A549 (cell line): ENCODE results near the gene TRERF1. TPM values are rescaled to one million over a fixed set of nuclear protein-coding genes. Genes with fewer than 3 reads are reported as not detected.

Experiments used
- ATAC-seq, 2 experiments: fragments of 200-7000 bp in 1 of 2; fragments of >200 bp in 1 of 2; cut with Nextera tagmentation in 1 of 2; cut with Tn5 transposase in 1 of 2; 3 replicates each; pipeline versions ENCODE4 v1.8.0 to v1.9.1; 2018 to 2020; ENCODE audit warnings: mild to moderate bottlenecking in 1 of 2, moderate library complexity in 1 of 2
- CTCF ChIA-PET: fragments of 300-600 bp; sonication (Branson Sonifier 250); formaldehyde crosslinking; extraction: SDS; loops from one replicate; lab custom pipeline; 2021; ENCODE audit warnings: antibody characterized with exemption, inconsistent platforms; lab: Yijun Ruan, JAX
- POLR2A ChIA-PET: fragments of 350-600 bp; formaldehyde crosslinking; extraction: SDS; loops from one replicate; lab custom pipeline; 2021; ENCODE audit warnings: antibody characterized with exemption, inconsistent platforms; lab: Yijun Ruan, JAX
- DNase-seq, 2 experiments: peaks; one replicate each; pipeline versions ENCODE4 v3.0.0 to v3.0.0-alpha.2; 2011 to 2016; ENCODE audit warnings: low read depth in 1 of 2, low spot score in 1 of 2
- FAIRE-seq: peaks from 2 replicates; lab custom pipeline; 2011; peaks lifted over from hg19 to GRCh38; lab: Jason Lieb, UNC
- H3K27ac ChIP-seq, 2 experiments: fragments of >200 bp; sonication (Bioruptor Twin); formaldehyde crosslinking; 3 replicates each; pipeline ENCODE4 v1.5.1; 2016 to 2017
- H3K4me1 ChIP-seq: fragments of >200 bp; sonication (Bioruptor Twin); formaldehyde crosslinking; 3 replicates; pipeline ENCODE4 v1.6.1; 2016
- H3K4me2 ChIP-seq: fragments of >200 bp; sonication (Bioruptor Twin); formaldehyde crosslinking; 3 replicates; pipeline ENCODE4 v1.6.1; 2016
- H3K4me3 ChIP-seq: fragments of >200 bp; sonication (Bioruptor Twin); formaldehyde crosslinking; 3 replicates; pipeline ENCODE4 v1.5.1; 2016
- H3K9me3 ChIP-seq: fragments of >200 bp; sonication (Bioruptor Twin); formaldehyde crosslinking; 3 replicates; pipeline ENCODE4 v1.6.1; 2016
- BCL3 ChIP-seq: fragments of >200 bp; sonication (Bioruptor Twin); formaldehyde crosslinking; IDR thresholded peaks from 3 replicates; pipeline ENCODE4 v1.6.1; 2016
- BHLHE40 ChIP-seq: IDR thresholded peaks from 2 replicates; pipeline ENCODE4 v1.6.1; 2012; ENCODE audit warnings: low read depth, low read length, inconsistent platforms
- CBX8 ChIP-seq: fragments of 200-600 bp; sonication (generic); IDR thresholded peaks from 2 replicates; pipeline ENCODE4 v1.6.1; 2016
- CEBPB ChIP-seq, 2 experiments: fragments of >200 bp in 1 of 2; sonication (Bioruptor Twin) in 1 of 2; formaldehyde crosslinking in 1 of 2; IDR thresholded peaks; 2 replicates each; pipeline ENCODE4 v1.6.1; 2012 to 2016
- CTCF ChIP-seq: fragments of >200 bp; sonication (Bioruptor Twin); formaldehyde crosslinking; IDR thresholded peaks from 3 replicates; pipeline ENCODE4 v1.5.1; 2016
- EP300 ChIP-seq, 2 experiments: fragments of >200 bp; sonication (Bioruptor Twin); formaldehyde crosslinking; IDR thresholded peaks; 2 replicates in 1 of 2; 3 replicates in 1 of 2; pipeline ENCODE4 v1.6.1; 2016 to 2017
- HDAC2 ChIP-seq: fragments of 200-600 bp; sonication (generic); IDR thresholded peaks from 2 replicates; pipeline ENCODE4 v1.6.1; 2016
- HMGXB4 ChIP-seq: fragments of 250-450 bp; sonication (Bioruptor Pico); IDR thresholded peaks from 2 replicates; pipeline ENCODE4 v1.5.0; 2021; ENCODE audit warnings: mild to moderate bottlenecking, moderate library complexity, borderline replicate concordance
- JUN ChIP-seq, 2 experiments: fragments of >200 bp; sonication (Bioruptor Twin); formaldehyde crosslinking; IDR thresholded peaks; 2 replicates in 1 of 2; 3 replicates in 1 of 2; pipeline ENCODE4 v1.6.1; 2016 to 2017
- MYC ChIP-seq: IDR thresholded peaks from 2 replicates; pipeline ENCODE4 v1.6.1; 2012; ENCODE audit warnings: mild to moderate bottlenecking, inconsistent platforms, low read length, improper control_type of control experiment, borderline replicate concordance
- NPAS2 ChIP-seq: fragments of 250-450 bp; sonication (Bioruptor Pico); IDR thresholded peaks from 2 replicates; pipeline ENCODE4 v1.8.0; 2022; ENCODE audit warnings: mild to moderate bottlenecking, moderate library complexity, borderline replicate concordance
- PBX3 ChIP-seq: IDR thresholded peaks from 2 replicates; pipeline ENCODE4 v1.6.1; 2012
- RAD21 ChIP-seq, 2 experiments: fragments of >200 bp in 1 of 2; sonication (Bioruptor Twin) in 1 of 2; formaldehyde crosslinking in 1 of 2; IDR thresholded peaks in 1 of 2; conservative IDR thresholded peaks in 1 of 2; 2 replicates in 1 of 2; 3 replicates in 1 of 2; pipeline ENCODE4 v1.6.1; 2012 to 2018; ENCODE audit warnings: inconsistent platforms in 1 of 2
- SMC3 ChIP-seq: fragments of >200 bp; sonication (Bioruptor Twin); formaldehyde crosslinking; IDR thresholded peaks from 3 replicates; pipeline ENCODE4 v1.6.1; 2018; ENCODE audit warnings: inconsistent platforms
- TFCP2L1 ChIP-seq: fragments of 250-450 bp; sonication (Bioruptor Pico); IDR thresholded peaks from 2 replicates; pipeline ENCODE4 v1.5.0; 2021; ENCODE audit warnings: mild to moderate bottlenecking
- TP53 ChIP-seq: fragments of 250-450 bp; sonication (Bioruptor Pico); IDR thresholded peaks from 2 replicates; pipeline ENCODE4 v1.5.0; 2021; ENCODE audit warnings: mild to moderate bottlenecking, moderate library complexity
- ZC3H11A ChIP-seq: fragments of 450-650 bp; IDR thresholded peaks from 2 replicates; pipeline ENCODE4 v1.6.1; 2014; ENCODE audit warnings: antibody characterized with exemption, mild to moderate bottlenecking
- ZFP36 ChIP-seq: fragments of 450-650 bp; IDR thresholded peaks from 2 replicates; pipeline ENCODE4 v1.6.1; 2014; ENCODE audit warnings: borderline replicate concordance; ENCODE audit not compliant: partially characterized antibody
- WGBS: methylation state at CpG from one replicate; pipeline ENCODE4 v1.1.6; 2017; ENCODE audit errors: missing lambda C conversion rate; 5-methylcytosine and 5-hydroxymethylcytosine counted together
- polyA plus RNA-seq, 4 experiments: library from polyadenylated mRNA; depleted of rRNA in 3 of 4; stranded (reverse); fragments of >200 nt; fragmentation: RNase III in 1 of 4; extraction: RNeasy Plus Mini Kit Qiagen cat#74134 plus additional on column Dnase treatment in 1 of 4; gene quantifications; 2 replicates in 3 of 4; 3 replicates in 1 of 4; pipeline ENCODE4 v1.2.3, GENCODE V29; 2011 to 2017

The TRERF1 gene
- polyA plus RNA-seq, 2 of the 4 experiments (the other 2 are of a cell fraction) = 2.4 to 3.5 TPM

GRCh38 chr6:42230345-42231321 is 221.1 kb downstream of the TRERF1 start:
- 55% methylated on average over 7 of the region's 8 CpGs for WGBS
- Histone ChIP-seq H3K4me1 (peaks cover 32% of the 10 kb centered on the region), H3K4me2 (no peak overlapping the region)
- no peak for TF ChIP-seq BCL3
- no peak for TF ChIP-seq CEBPB (IDR thresholded peaks at IDR 0.05)
- peak; percentile 51; the same call in 2 of the 3 replicates for TF ChIP-seq SMC3
- TF ChIP-seq TP53 = no peak
- TF ChIP-seq JUN (IDR thresholded peaks at IDR 0.05) = no peak
- TF ChIP-seq MYC = no peak
- TF ChIP-seq ZC3H11A = no peak
- TF ChIP-seq BHLHE40 = no peak
- TF ChIP-seq CTCF = peak; percentile 58
- TF ChIP-seq RAD21 (conservative IDR thresholded peaks at IDR 0.05 in 1 of 2, IDR thresholded peaks at IDR 0.05 in 1 of 2) = peak; percentile 62 to 67
- no peak for TF ChIP-seq ZFP36
- TF ChIP-seq TFCP2L1 (CRISPR knock-in tag) = no peak
- no peak for TF ChIP-seq HMGXB4 (CRISPR knock-in tag)
- TF ChIP-seq HDAC2 = no peak
- TF ChIP-seq EP300 (IDR thresholded peaks at IDR 0.05) = no peak
- no peak for TF ChIP-seq NPAS2 (CRISPR knock-in tag)
- no peak for TF ChIP-seq PBX3
- TF ChIP-seq CBX8 = no peak
- TF ChIP-seq, all 56 proteins: peak for 3
- ChIA-PET CTCF (interaction anchor here (0.6 to 2.5 kb wide), 20 partner anchors 9 to 1922 kb away, joined by 3 to 8 read pairs (median 4); no protein-coding TSS in a partner anchor), POLR2A (interaction anchor here (0.6 kb wide), 1 partner anchor 14 kb away, joined by 3 read pairs; no protein-coding TSS in a partner anchor)
- ATAC-seq = peak in 1 of 2 experiments; percentile 37; a peak in 3 of 6 replicates
- Histone ChIP-seq H3K9me3 (no peaks in the 10 kb centered on the region), H3K4me3 (no peak overlapping the region), H3K27ac (peak overlapping the region in 1 of 2 experiments; percentile 13; a peak in 2 of 6 replicates)
- DNase-seq = peak in 1 of 2 experiments; percentile 40
- FAIRE-seq = no peak
